Transverse colon (tissue), 4 donors: ENCODE measurements around the gene FKBP2. TPM values are rescaled to one million over a fixed set of nuclear protein-coding genes. Genes with fewer than 3 reads are reported as not detected.

Experiments
- DNase-seq: peaks from one replicate; pipeline ENCODE4 v3.0.0-alpha.2; 2019
- H3K27ac ChIP-seq, 4 donors: fragments of 200-600 bp; sonication (generic); 2 replicates each; pipeline ENCODE4 v1.5.1; 2016 to 2018; ENCODE audit warnings: inconsistent platforms in 4 of 4
- H3K27me3 ChIP-seq: fragments of 200-600 bp; sonication (generic); 2 replicates; pipeline ENCODE4 v1.5.1; 2017; ENCODE audit warnings: inconsistent platforms
- H3K36me3 ChIP-seq, 4 donors: fragments of 200-600 bp; sonication (generic); 2 replicates each; pipeline ENCODE4 v1.5.1; 2017 to 2019; ENCODE audit warnings: inconsistent platforms in 4 of 4
- H3K4me1 ChIP-seq, 4 donors: fragments of 200-600 bp; sonication (generic); 2 replicates each; pipeline ENCODE4 v1.5.1; 2017 to 2020; ENCODE audit warnings: inconsistent platforms in 4 of 4
- H3K4me3 ChIP-seq, 4 donors: fragments of 200-600 bp; sonication (generic); 1 replicate in 1 of 4; 2 replicates in 3 of 4; pipeline versions ENCODE4 v1.5.1 to v1.6.1; 2017 to 2019; ENCODE audit warnings: inconsistent platforms in 4 of 4
- H3K9me3 ChIP-seq, 2 donors: fragments of 200-600 bp; sonication (generic); 2 replicates each; pipeline ENCODE4 v1.5.1; 2017 to 2019; ENCODE audit warnings: inconsistent platforms in 2 of 2
- CTCF ChIP-seq, 5 experiments: fragments of 200-600 bp in 3 of 5; fragments of 450-650 bp in 2 of 5; sonication (generic) in 3 of 5; IDR thresholded peaks; 1 replicate in 2 of 5; 2 replicates in 3 of 5; pipeline ENCODE4 v1.5.1; 2016 to 2017; ENCODE audit warnings: antibody characterized with exemption in 5 of 5, inconsistent platforms in 3 of 5, mild to moderate bottlenecking in 2 of 5, moderate library complexity in 1 of 5
- EP300 ChIP-seq: sonication (generic); formaldehyde crosslinking; IDR thresholded peaks from one replicate; pipeline ENCODE4 v1.6.1; 2017; ENCODE audit warnings: antibody characterized with exemption, low read depth
- POLR2A ChIP-seq: fragments of 450-650 bp; IDR thresholded peaks from one replicate; pipeline ENCODE4 v1.6.1; 2016; ENCODE audit warnings: antibody characterized with exemption, mild to moderate bottlenecking, moderate library complexity
- POLR2AphosphoS5 ChIP-seq, 3 donors: sonication (generic); formaldehyde crosslinking; IDR thresholded peaks; one replicate each; pipeline ENCODE4 v1.6.1; 2016; ENCODE audit warnings: antibody characterized with exemption in 3 of 3
- WGBS, 2 donors: methylation state at CpG; one replicate each; pipeline ENCODE4 v1.1.5; 2018; ENCODE audit warnings: low coverage in 1 of 2; 5-methylcytosine and 5-hydroxymethylcytosine counted together
- in situ Hi-C, 4 donors: fragments of 200-750 bp; cut with MboI; loops; one replicate each; pipeline versions ENCODE4 v1.15.0 to v1.15.1; 2017; ENCODE audit warnings: low sequenced_read_pairs in 3 of 4, low pct_ligation_motif_present in 1 of 4, low pct_unique_long_range_greater_than_20kb in 1 of 4
- intact Hi-C: fragments of 100-400 bp; cut with DNase I; formaldehyde crosslinking; loops from one replicate; pipeline ENCODE4 v1.15.1; 2023; ENCODE audit warnings: low total_unique reads
- total RNA-seq, 4 donors: library from RNA; depleted of rRNA; stranded (reverse); fragments of >200 nt; gene quantifications; one replicate each; pipeline ENCODE4 v1.1.0, GENCODE V29; 2016

Gene FKBP2
- total RNA-seq, 4 donors from 2014 or later: 63.6 to 203 (median 102) TPM

GRCh38 chr11:64237484-64237951, 3.4 kb upstream of the FKBP2 start:
- H3K36me3 ChIP-seq: no peaks in the 10 kb centered on the region
- in situ Hi-C loops: no loop called here
- H3K4me1 ChIP-seq: peaks cover 20 to 72% (median 58%) of the 10 kb centered on the region in 4 donors
- 53% methylated on average over 12 of the region's 12 CpGs; no CpG with 5 or more reads in 1 of the 2 donors for WGBS, 2 donors
- no peaks in the 10 kb centered on the region for H3K9me3 ChIP-seq
- H3K27me3 ChIP-seq: no peaks in the 10 kb centered on the region
- peak; percentile 89 for DNase-seq
- H3K27ac ChIP-seq: peak overlapping the region; percentile 96 to 100 (median 98)
- intact Hi-C loops: no loop called here
- TF ChIP-seq CTCF (IDR thresholded peaks at IDR 0.05) (peak in 2 of 5 experiments; percentile 20 to 44), POLR2AphosphoS5 (IDR thresholded peaks at IDR 0.05) (peak; percentile 57 to 71 (median 64)), EP300 (no peak), POLR2A (peak; percentile 60)
- no peak overlapping the region for H3K4me3 ChIP-seq

- TF ChIP-seq EP300: no peak
- no peak for TF ChIP-seq CTCF (IDR thresholded peaks at IDR 0.05)
- no peak for TF ChIP-seq POLR2A
- no peak for TF ChIP-seq POLR2AphosphoS5 (IDR thresholded peaks at IDR 0.05)
- no peaks in the 10 kb centered on the region for H3K27me3 ChIP-seq
- no peak overlapping the region for H3K4me3 ChIP-seq
- in situ Hi-C loops (no loop called here), intact Hi-C loops (no loop called here)
- peak; percentile 30 for DNase-seq
- no peaks in the 10 kb centered on the region for H3K36me3 ChIP-seq
- H3K9me3 ChIP-seq: no peaks in the 10 kb centered on the region
- 66% methylated on average over 9 of the region's 9 CpGs; no CpG with 5 or more reads in 1 of the 2 donors for WGBS, 2 donors
- peak overlapping the region; percentile 96 to 100 (median 98) for H3K27ac ChIP-seq
- peaks cover 26 to 77% (median 62%) of the 10 kb centered on the region in 4 donors for H3K4me1 ChIP-seq
Observed at GRCh38 chr11:64238076-64238475, 2.8 kb upstream of the FKBP2 start.

DNA sequence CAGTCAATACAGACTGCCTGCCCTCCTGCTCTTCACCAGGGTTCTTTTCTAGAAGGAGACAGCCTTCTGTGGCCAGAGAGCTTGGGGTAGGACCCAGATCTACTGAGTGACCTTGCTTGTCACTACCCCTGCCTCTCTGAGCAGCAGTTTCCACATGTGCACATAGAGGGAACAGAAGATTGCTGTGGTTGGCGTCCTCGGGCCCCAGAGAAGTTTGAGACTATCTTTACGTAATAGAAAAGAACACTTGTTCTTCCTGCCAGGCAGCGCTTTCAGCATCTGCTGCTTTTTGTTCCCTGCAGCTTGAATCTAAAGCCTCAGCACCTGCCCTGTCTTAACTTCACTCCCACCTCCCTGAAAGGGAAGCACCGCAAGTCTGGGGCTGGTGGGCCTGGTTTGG, 1.9 kb upstream of the FKBP2 start:
- no peak for TF ChIP-seq POLR2AphosphoS5 (IDR thresholded peaks at IDR 0.05)
- no peak for TF ChIP-seq POLR2A
- no peak for TF ChIP-seq CTCF (IDR thresholded peaks at IDR 0.05)
- TF ChIP-seq EP300: no peak
- 76 to 100% methylated on average over 2 to 5 of the region's 5 CpGs for WGBS, 2 donors
- Histone ChIP-seq H3K27me3 (no peaks in the 10 kb centered on the region), H3K9me3 (no peaks in the 10 kb centered on the region), H3K36me3 (no peaks in the 10 kb centered on the region), H3K4me1 (peaks cover 27 to 73% (median 58%) of the 10 kb centered on the region in 4 donors), H3K27ac (peak overlapping the region; percentile 96 to 100 (median 98)), H3K4me3 (no peak overlapping the region)
- no peak for DNase-seq
- in situ Hi-C loops (no loop called here), intact Hi-C loops (no loop called here)

GRCh38 chr11:64239662-64240434, 1.0 kb upstream of the FKBP2 start:
- no peak for TF ChIP-seq POLR2A
- TF ChIP-seq CTCF (IDR thresholded peaks at IDR 0.05): no peak
- TF ChIP-seq POLR2AphosphoS5 (IDR thresholded peaks at IDR 0.05): no peak
- TF ChIP-seq EP300: no peak
- H3K4me1 ChIP-seq: peaks cover 30 to 74% (median 59%) of the 10 kb centered on the region in 4 donors
- 65% methylated on average over 11 of the region's 11 CpGs; no CpG with 5 or more reads in 1 of the 2 donors for WGBS, 2 donors
- H3K36me3 ChIP-seq: no peaks in the 10 kb centered on the region
- H3K4me3 ChIP-seq: peak overlapping the region in 2 of 4 donors; percentile 82 to 83
- no peaks in the 10 kb centered on the region for H3K27me3 ChIP-seq
- DNase-seq: no peak
- in situ Hi-C loops: no loop called here
- peak overlapping the region; percentile 96 to 100 (median 98) for H3K27ac ChIP-seq
- intact Hi-C loops: no loop called here
- no peaks in the 10 kb centered on the region for H3K9me3 ChIP-seq
